HG03575 (cell line): ENCODE measurements around the gene CTNND2.

ENCODE experiments used
- ATAC-seq: cut with Tn5 transposase; IDR thresholded peaks from one replicate; pipeline ENCODE4 v1.9.1; 2021; ENCODE audit not compliant: unreplicated experiment, insufficient number of reproducible peaks, low FRiP score; ENCODE audit errors: extremely low read depth

The CTNND2 gene

DNA sequence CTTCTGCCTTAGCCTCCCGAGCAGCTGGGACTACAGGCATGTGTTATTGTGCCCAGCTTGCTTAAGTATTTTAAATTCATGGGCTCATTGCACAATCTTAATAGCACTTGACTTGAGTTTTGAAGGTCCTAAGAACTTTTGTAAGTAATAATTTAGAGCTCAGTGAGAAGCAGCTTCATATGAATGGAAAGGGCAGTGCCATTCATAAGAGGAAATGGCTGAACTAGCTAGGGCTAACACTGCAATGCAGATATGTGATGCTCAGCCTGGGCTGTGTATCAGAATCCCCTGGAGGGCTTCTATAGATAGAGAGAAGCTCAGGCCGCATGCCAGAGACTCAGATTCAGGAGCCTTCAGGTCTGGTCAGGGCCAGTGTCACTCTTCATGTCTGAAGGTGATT is 847.7 kb downstream of the CTNND2 start:
- no peak for ATAC-seq

DNA sequence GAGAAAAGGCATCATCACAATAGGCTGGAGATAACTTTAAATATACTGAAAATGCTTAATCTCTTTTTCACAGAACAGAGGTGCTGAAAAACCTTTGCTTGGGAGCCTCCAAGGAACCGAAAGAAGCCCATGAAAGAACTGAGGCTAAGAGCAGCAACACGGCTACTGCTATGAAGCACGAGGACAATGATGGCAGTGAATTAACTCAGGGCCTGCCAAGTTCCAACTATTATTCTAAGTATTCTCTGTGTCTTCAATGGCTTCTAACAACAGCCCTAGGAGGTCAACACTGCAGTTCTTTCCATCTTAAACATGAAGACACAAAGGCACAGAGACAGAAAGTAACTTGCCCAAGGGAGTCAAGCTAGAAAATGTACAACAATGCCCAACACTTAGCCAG is 850.2 kb downstream of the CTNND2 start:
- ATAC-seq, result no peak

DNA sequence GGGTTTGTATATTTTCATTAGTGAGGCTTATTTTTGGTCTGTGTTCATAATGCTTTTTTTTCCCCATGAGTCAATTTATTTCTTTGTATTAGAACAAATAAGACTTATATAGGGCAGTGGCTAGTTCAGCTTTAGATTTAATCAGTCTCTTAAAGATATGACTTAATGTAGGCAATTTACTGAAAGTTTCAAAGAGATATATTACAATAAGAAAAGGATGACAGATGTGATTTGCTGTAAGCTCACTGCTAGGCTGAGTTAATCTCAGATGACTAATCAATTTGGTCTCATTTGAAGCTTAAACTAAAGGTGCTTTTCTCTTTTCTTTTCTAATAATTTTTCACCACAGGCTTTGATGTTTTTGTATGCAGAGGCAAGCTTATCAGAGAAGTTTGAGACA is 851.4 kb downstream of the CTNND2 start:
- ATAC-seq, result no peak

DNA sequence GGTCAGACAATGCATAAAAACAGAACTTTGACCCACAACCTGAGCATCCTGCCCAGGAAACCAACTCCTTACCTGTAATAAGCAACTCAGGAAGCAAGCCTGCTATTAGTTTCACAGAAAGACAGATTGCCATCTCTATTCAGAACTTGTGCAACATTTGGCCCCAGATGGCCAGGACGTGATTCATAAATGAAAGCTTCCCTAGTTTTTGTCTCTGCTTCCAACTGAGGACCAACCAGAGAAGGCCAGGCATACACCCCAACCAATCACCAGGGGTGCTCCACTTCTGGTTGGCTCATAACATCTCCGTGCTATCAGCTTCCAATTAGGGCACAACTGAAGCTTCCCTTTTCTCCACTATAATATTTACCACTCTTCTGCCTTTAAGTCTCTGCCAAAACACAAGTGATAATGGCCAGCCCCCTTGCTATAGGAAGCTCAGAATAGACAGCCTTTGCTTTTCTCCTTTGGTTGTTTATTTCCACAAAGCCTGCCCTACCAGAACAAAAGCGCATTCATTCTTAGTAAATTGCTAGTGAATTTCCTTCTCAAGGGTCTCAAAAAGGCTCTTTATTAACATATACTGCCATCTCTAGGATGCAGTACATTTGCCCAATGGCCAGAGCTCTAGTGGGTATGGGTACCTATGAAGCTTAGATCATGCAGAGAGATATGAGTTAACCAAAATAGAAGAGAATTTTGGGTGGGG is 853.5 kb downstream of the CTNND2 start:
- ATAC-seq, result no peak

DNA sequence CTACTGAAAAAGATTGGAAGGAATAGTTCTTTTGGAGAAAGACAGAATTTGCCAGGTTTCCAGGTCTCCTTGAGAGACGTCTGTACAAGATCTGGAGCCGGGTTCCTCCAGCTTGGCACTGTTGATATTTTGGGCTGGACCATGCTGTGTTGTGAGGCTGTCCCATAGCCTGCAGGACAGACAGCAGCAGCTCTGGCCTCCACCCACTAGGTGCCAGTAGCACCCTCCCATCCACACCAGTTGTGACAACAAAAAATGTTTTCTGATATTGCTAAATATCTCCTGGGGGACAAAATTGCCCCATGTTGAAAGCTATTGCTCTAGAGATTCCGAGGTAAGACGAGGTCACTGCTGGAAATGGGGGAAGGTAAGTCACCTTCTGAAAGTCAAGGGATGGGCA is 855.5 kb downstream of the CTNND2 start:
- ATAC-seq, result no peak

DNA sequence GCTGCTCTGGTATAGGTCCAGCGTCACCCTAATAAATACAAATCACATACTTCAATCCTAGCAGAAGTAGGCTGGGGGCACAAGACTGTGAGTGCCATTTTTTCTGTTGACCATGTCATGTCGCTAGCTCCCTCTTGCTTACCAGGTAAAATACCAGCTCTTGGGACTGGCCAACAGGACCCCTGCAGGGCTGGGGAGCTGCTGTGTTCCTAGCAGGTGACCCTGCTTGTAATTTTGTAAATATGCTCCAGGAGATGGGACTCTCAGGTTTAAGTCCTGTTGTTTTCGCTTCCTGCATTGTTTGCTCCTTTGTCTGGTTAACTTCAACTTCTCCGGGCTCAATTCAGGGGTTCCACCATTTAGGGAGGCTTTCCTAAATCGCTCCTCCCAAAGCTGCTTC is 856.6 kb downstream of the CTNND2 start:
- no peak for ATAC-seq

DNA sequence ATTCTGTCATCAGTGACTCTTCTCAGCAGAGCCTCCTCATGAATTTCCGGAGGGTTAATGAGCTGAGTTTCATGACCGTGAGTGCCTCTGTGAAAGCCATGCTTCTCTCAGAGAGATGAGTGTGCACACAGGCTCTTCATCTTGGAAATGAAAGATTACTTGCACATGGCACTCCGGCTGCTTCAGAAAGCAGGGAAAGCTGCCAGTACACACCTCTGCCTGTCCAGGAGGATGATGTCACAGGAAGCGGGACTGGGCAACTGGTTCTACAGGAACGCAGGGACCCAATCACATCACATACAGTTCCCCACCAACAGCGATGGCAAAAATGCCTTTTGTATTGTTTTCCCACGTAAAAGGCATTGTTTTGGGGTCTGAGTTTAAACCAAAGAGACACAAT is 857.2 kb downstream of the CTNND2 start:
- ATAC-seq, result no peak

DNA sequence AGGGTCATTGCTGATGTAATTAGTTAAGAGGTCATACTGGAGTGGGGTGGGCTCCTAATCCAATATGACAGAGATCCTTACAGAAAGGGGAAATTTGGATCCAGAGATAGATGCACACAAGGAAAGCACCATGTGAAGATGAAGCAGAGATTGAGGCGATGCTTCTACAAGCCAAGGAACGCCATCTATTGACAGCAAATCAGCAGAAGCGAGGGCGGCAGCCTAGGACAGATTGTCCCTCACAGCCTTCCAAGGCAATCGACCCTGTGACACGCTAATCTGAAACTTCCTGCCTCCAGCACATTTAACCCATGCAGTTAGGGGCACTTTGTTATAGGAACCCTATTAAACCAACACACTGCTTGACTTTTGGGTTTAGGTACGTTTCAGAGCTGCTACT is 858.1 kb downstream of the CTNND2 start:
- no peak for ATAC-seq

DNA sequence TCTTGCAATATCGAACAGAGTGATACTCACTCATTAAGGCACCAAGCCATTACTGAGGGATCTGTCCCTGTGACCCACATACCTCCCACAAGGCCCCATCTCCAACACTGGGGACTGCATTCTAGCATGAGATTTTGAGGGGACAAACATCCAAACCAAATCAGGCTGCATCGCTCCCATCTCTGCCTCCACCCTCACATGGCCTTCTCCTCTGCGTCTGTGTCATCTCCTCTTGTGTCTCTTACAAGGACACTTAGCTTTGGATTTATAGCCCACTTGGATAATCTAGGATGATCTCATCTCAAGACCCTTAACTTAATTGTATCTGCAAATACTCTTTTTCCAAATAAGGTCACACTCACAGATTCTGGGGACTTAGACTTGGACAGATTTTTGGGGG is 858.8 kb downstream of the CTNND2 start:
- no peak for ATAC-seq

DNA sequence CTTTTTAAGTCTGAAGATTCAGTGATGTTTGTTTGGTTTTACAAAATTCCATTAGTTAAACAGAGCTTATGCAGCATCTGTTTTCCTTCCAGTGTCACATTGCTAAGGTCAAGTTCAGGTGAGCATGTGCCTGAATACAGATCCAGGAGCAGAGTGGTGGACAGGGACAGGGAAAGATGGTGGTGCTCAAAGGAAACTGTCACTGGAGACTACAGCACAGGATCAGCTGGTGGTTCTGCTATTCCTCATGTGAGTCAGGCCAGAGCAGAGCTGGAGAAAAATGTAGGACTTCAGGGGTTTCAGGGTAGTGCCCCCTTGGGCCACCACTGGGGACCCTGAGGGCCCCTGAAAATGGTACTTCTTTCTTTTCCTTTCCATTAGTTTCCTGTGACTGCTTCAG is 859.7 kb downstream of the CTNND2 start:
- ATAC-seq, result no peak

DNA sequence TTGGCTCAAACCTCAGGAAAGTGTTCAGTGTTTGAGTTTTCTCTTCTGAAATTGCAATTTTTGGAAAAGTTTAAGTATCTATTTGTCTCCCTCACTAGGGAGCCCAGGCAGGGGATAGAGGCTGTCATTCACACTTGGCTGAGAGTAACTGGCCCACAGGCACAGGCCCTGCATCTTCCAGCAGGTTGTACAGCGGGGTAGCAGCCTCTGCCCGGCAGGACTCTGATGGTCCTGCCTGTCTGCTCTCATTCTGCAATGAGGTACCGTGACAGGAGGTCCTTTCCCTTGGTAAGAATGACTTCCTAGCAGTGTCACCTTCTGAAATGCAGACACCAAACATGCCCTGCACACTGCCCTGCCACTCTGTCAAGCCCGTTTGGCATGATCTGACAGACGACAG is 860.4 kb downstream of the CTNND2 start:
- no peak for ATAC-seq

DNA sequence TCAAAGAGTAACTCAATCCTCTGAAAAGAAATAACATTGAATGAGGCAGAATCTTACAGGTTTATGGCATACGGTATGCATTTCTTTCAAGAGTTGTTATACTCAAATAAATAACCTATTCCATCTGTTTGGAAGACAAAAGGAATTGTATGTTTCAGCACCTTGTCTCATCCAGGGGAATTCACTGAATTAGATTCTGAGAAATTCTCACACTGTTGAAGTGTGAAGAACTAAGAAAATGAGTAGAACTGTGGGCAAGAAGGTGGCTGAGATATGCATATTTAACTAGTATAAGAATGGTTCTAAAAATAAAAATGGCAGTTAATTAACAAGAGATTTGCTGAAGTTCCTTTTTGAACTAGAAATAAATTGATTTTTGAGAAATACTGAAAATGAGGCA is 863.9 kb downstream of the CTNND2 start:
- ATAC-seq, result no peak

DNA sequence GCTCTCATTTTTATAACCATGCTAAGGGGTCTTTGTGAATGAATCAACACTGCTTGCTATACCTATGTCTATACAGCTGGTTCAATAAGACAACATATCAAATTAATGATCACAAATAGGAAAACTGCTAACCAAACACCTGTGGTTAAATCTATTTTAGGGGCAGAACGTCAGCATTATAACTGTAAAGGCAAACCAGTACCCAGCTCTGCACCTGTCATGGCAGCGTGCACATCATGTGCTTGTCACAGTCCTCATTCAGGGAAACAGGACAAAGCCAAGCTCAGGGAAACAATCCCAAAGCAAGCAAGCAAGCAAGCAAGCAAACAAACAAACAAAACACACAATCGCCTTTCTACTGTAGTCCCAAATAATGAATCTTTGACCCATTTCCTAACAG is 865.5 kb downstream of the CTNND2 start:
- no peak for ATAC-seq

DNA sequence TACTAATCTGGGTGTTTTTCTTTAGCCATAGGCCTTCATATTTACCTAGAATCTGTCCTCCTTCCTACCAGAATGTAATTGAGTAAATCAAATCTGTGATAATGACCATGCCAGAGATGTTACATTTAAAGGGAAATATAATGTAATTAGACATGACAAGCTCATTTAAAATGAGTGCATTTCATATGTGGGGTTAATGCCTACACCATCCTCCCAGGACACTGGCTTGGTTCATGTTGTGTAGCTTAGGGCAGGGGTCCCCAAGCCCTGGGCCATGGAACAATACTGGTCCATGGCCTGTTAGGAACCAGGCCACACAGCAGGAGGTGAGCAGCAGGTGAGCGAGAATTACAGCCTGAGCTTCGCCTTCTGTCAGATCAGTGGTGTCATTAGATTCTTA is 866.3 kb downstream of the CTNND2 start:
- no peak for ATAC-seq

DNA sequence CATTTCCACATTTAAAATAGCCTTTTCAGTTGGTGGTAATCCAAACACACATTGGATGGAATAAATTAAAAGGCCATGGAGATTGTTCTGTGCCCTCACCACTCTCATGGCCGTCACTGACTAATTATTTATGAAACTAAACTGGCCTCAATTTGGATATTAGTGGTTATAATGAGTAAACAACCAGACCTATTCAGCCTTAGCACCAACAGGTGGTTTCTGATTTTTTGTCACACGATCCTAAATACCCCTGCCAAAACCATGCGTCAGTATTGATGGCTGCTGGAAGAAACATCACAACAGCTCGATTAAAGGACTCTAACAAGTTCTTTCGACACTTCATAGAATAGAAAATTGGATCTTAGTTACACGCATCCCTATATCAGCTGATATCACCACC is 867.2 kb downstream of the CTNND2 start:
- ATAC-seq, result no peak

DNA sequence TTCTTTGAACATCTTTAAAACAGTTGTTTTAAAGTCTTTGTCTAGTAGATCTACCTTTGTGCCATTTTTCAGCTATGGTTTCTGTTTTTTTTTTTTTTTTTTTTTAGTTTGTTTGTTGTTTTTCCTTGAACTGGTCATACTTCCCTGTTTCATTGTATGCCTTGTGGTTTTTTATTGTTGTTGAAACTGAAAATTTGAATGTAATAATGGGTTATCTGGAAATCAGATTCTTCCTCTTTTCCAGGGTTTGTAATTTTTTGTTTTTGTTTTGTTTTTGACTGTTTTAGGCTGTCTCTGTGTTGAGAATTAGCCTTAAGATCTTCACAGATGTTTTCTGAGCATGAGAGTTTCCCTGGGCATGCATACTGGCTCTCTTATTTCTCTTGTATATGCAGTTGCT is 873.6 kb downstream of the CTNND2 start:
- no peak for ATAC-seq

DNA sequence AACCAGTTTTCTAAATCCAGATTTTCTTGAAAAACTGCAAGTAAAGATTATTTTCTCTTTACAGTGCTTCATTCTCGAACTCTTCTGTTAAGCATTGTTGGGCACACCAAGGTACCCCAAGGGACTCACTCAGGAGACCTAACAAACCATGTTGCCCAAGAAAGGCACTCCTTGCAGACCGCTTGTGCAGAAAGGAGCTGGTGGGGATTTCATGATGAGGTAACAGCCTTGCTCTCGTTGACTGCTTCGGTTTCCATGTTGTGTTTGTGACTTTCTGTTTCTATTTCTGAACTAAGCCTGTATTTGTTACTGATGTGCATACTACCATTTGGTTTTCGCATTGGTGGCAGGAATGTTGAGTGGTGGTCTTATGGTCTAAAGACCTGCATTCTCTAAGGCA is 876.6 kb downstream of the CTNND2 start:
- no peak for ATAC-seq

DNA sequence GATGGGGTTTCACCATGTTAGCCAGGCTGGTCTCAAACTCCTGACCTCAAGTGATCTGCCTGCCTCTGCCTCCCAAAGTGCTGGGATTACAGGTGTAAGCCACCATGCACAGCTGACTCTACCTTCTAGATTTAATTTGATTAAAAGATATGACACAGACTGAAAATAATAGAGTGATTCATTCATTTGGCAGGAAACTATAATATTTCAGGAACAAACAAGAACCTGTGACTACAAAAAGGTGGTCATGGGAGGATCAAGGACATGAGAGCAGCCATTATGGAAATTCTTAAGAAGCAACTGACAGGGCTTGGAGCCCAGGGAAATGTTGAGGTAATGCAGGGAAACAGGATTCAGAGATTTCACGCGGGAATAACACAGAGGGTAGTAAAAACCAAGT is 877.7 kb downstream of the CTNND2 start:
- ATAC-seq, result no peak

DNA sequence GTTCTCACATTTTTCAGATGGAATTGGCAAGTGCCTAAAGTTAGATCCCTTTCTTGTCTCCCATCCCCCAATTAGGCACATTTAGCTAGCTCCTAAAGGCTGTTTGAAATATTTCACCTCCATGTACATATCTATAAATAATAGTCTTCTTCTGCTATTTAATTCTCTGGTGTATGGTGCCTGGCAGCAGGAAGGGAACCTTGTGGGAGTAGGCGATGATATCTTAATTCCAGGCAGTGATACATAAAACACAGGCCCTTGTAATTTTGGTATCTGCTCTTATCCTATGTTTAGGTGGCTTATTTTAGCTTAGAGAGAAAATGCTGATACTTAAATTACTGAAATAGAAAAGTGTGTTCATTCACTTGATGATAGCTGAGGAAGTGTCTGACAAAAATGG is 880.3 kb downstream of the CTNND2 start:
- ATAC-seq, result no peak

DNA sequence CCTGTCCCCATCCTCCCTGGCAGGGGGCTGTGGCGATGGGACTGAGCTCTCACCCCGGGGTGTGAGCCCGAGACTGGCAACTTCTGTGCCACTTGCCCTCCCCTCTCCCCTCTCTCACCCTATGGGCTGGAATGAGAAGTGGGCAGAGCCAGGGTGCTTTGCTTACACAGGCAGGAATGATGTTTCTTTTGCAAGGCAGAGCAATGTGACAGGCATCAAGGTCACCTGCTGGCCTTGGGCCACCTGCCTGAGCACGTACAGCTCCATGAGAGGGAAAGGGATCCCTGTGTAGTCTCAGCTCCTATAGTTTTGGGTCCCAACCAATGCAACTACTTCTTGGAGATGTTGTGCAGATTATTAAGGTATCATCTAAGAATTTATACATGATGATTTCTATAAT is 890.5 kb downstream of the CTNND2 start:
- ATAC-seq, result no peak

DNA sequence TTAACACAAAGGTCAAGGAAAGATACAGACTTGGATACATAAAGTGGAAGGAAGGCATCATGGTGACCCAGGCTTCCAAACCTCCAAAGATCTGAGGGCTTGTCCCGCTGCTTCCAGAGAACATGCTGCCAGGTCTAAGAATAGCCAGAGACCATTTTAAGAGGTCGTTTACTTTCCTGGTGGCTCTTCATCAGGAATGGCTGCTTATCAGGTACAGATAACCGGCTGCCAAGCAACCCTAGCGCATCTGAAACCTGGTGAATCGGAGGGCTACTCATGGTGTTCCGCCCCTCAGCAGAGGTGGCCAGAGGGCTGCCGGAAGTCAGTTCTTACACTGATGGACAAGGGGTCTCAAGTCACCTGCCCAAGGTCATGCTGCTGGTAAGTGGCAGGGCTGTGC is 892.0 kb downstream of the CTNND2 start:
- no peak for ATAC-seq
